Measurements from ENCODE around the gene SLC25A39.

DNA sequence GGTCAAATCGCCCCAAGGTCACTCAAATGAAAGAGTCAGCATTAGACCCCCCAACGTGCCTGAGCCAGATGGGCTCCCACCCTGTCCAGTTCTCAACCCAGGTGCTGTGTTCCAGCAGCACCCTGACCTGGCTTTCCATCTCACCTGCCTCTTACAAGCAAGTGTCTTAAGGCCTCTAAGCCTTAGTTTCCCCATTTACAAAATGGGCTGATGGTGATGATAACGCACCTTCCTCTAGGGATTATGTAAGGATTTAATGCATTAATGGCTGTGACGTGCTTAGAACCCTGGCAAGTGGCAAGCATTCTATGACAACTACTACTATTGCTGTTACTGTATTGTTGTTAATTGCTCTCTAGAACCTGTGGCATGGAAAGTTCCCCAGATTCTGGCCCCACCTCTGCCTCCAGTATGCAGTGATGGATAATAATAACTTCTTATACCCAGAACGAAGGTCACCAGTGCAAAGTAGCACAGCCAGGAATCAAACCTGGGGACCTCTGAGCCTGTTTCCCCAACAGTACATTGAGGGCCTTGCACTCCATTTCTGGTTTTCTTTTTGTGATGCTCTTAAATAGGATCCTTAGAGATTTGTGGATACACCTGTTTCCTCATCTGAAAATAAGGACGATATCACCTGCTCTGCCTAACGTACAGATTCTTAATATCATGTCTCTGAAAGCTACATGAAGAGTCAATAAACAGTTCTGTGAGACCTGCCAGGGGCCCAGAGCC is 3.3 kb upstream of the SLC25A39 start:
- TF ChIP-seq, protein P1, sequence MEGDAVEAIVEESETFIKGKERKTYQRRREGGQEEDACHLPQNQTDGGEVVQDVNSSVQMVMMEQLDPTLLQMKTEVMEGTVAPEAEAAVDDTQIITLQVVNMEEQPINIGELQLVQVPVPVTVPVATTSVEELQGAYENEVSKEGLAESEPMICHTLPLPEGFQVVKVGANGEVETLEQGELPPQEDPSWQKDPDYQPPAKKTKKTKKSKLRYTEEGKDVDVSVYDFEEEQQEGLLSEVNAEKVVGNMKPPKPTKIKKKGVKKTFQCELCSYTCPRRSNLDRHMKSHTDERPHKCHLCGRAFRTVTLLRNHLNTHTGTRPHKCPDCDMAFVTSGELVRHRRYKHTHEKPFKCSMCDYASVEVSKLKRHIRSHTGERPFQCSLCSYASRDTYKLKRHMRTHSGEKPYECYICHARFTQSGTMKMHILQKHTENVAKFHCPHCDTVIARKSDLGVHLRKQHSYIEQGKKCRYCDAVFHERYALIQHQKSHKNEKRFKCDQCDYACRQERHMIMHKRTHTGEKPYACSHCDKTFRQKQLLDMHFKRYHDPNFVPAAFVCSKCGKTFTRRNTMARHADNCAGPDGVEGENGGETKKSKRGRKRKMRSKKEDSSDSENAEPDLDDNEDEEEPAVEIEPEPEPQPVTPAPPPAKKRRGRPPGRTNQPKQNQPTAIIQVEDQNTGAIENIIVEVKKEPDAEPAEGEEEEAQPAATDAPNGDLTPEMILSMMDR (IDR thresholded peaks at IDR 0.05) = no peak
- TF ChIP-seq NFIC (IDR thresholded peaks at IDR 0.05; ENCODE audit: borderline replicate concordance) (no peak), YY1 (IDR thresholded peaks at IDR 0.05; ENCODE audit: low read depth) (no peak), RAD21 (IDR thresholded peaks at IDR 0.05; ENCODE audit: low read length) (no peak), SMC3 (IDR thresholded peaks at IDR 0.05; ENCODE audit: low read depth, low read length) (no peak), EP300 (IDR thresholded peaks at IDR 0.05; ENCODE audit: borderline replicate concordance in 1 of 2, low read depth in 1 of 2, low read length in 1 of 2) (no peak), RCOR1 (IDR thresholded peaks at IDR 0.05; ENCODE audit: low read length) (no peak), TAF1 (IDR thresholded peaks at IDR 0.05; ENCODE audit: borderline replicate concordance, low read depth, low read length) (no peak), GABPA (IDR thresholded peaks at IDR 0.05; ENCODE audit: low read depth) (no peak), JUND (IDR thresholded peaks at IDR 0.05) (no peak), RFX5 (IDR thresholded peaks at IDR 0.05; ENCODE audit: low read length) (no peak)
- TF ChIP-seq, protein P2, sequence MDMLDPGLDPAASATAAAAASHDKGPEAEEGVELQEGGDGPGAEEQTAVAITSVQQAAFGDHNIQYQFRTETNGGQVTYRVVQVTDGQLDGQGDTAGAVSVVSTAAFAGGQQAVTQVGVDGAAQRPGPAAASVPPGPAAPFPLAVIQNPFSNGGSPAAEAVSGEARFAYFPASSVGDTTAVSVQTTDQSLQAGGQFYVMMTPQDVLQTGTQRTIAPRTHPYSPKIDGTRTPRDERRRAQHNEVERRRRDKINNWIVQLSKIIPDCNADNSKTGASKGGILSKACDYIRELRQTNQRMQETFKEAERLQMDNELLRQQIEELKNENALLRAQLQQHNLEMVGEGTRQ (IDR thresholded peaks at IDR 0.05; ENCODE audit: borderline replicate concordance, low read depth, low read length) = no peak
- TF ChIP-seq, protein P3, sequence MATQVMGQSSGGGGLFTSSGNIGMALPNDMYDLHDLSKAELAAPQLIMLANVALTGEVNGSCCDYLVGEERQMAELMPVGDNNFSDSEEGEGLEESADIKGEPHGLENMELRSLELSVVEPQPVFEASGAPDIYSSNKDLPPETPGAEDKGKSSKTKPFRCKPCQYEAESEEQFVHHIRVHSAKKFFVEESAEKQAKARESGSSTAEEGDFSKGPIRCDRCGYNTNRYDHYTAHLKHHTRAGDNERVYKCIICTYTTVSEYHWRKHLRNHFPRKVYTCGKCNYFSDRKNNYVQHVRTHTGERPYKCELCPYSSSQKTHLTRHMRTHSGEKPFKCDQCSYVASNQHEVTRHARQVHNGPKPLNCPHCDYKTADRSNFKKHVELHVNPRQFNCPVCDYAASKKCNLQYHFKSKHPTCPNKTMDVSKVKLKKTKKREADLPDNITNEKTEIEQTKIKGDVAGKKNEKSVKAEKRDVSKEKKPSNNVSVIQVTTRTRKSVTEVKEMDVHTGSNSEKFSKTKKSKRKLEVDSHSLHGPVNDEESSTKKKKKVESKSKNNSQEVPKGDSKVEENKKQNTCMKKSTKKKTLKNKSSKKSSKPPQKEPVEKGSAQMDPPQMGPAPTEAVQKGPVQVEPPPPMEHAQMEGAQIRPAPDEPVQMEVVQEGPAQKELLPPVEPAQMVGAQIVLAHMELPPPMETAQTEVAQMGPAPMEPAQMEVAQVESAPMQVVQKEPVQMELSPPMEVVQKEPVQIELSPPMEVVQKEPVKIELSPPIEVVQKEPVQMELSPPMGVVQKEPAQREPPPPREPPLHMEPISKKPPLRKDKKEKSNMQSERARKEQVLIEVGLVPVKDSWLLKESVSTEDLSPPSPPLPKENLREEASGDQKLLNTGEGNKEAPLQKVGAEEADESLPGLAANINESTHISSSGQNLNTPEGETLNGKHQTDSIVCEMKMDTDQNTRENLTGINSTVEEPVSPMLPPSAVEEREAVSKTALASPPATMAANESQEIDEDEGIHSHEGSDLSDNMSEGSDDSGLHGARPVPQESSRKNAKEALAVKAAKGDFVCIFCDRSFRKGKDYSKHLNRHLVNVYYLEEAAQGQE (IDR thresholded peaks at IDR 0.05; ENCODE audit: low read depth, low read length) = no peak
- TF ChIP-seq, protein P4, sequence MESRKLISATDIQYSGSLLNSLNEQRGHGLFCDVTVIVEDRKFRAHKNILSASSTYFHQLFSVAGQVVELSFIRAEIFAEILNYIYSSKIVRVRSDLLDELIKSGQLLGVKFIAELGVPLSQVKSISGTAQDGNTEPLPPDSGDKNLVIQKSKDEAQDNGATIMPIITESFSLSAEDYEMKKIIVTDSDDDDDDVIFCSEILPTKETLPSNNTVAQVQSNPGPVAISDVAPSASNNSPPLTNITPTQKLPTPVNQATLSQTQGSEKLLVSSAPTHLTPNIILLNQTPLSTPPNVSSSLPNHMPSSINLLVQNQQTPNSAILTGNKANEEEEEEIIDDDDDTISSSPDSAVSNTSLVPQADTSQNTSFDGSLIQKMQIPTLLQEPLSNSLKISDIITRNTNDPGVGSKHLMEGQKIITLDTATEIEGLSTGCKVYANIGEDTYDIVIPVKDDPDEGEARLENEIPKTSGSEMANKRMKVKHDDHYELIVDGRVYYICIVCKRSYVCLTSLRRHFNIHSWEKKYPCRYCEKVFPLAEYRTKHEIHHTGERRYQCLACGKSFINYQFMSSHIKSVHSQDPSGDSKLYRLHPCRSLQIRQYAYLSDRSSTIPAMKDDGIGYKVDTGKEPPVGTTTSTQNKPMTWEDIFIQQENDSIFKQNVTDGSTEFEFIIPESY (IDR thresholded peaks at IDR 0.05; ENCODE audit: borderline replicate concordance, low read depth) = no peak

Data from SK-N-SH (cell line).